Measurements from ENCODE around the gene TBC1D1. TPM values are rescaled to one million over a fixed set of nuclear protein-coding genes. Genes with fewer than 3 reads are reported as not detected.

Gene TBC1D1
- total and polyA plus RNA-seq, 2 of the 8 experiments (the other 6 are each of a cell fraction or from before 2014, with no cell fraction given), result 96.9 to 162 TPM

- no peak overlapping the region for H2AK5ac ChIP-seq (ENCODE audit: low read depth, low read length)
- no peaks in the 10 kb centered on the region for H3K23me2 ChIP-seq (ENCODE audit: low read depth, low read length)
- no peak overlapping the region for H4K5ac ChIP-seq (ENCODE audit: insufficient read length, low read depth, low read length)
- H3K4ac ChIP-seq (replicated peaks; ENCODE audit: insufficient read length, low read depth, low read length), result no peak overlapping the region
- no peak overlapping the region for H2BK15ac ChIP-seq (ENCODE audit: low read length)
- no peak overlapping the region for H2BK12ac ChIP-seq (ENCODE audit: low read depth, low read length)
- H3K36me3 ChIP-seq (ENCODE audit: control insufficient read depth in 2 of 4, insufficient read depth in 4 of 4, low read length in 3 of 4), result peaks cover 0 to 6% (median 4%) of the 10 kb centered on the region in 4 experiments; a peak in 3 of 8 replicates
- H3K9ac ChIP-seq (replicated peaks in 1 of 4; ENCODE audit: extremely low read depth in 1 of 4, low read depth in 3 of 4, low read length in 3 of 4), result no peak overlapping the region
- no peak overlapping the region for H4K91ac ChIP-seq (replicated peaks; ENCODE audit: insufficient read length, low read length)
- H3K18ac ChIP-seq (ENCODE audit: extremely low read depth, low read length), result no peak overlapping the region
- ChIA-PET CTCF (ENCODE audit: partially characterized antibody) (interaction anchor here (2.0 kb wide), 1 partner anchor 41 kb away, joined by 4 read pairs; no protein-coding TSS in a partner anchor), POLR2A (ENCODE audit: partially characterized antibody) (no interaction called here)
- no peak overlapping the region for H3K56ac ChIP-seq (replicated peaks; ENCODE audit: insufficient read length, low read depth, low read length)
- no peak overlapping the region for H2AFZ ChIP-seq (ENCODE audit: low read length)
- H3K79me2 ChIP-seq (ENCODE audit: control insufficient read depth in 1 of 2, insufficient read depth in 2 of 2, low read length in 2 of 2), result no peaks in the 10 kb centered on the region
- H3K4me2 ChIP-seq (ENCODE audit: insufficient read depth in 1 of 2, low read depth in 2 of 2, low read length in 2 of 2), result no peak overlapping the region
- no peak overlapping the region for H2BK5ac ChIP-seq (ENCODE audit: low read depth, low read length)
- peaks cover 0 to 4% of the 10 kb centered on the region in 2 experiments for H4K20me1 ChIP-seq (replicated peaks in 1 of 2; ENCODE audit: control insufficient read depth in 1 of 2, insufficient read depth in 2 of 2, low read length in 2 of 2)
- H3K9me3 ChIP-seq (ENCODE audit: insufficient read depth in 2 of 2, low read depth in 1 of 2, low read length in 1 of 2), result no peaks in the 10 kb centered on the region
- H2BK120ac ChIP-seq (replicated peaks; ENCODE audit: low read depth, low read length), result no peak overlapping the region
- no peak overlapping the region for H3K23ac ChIP-seq (ENCODE audit: insufficient read length)
- H4K8ac ChIP-seq (ENCODE audit: extremely low read depth, insufficient read depth, low read length), result no peak overlapping the region
- no peak overlapping the region for H3K14ac ChIP-seq (ENCODE audit: insufficient read length)
- 75% methylated on average over 6 of the region's 6 CpGs; no CpG with 5 or more reads in 1 of the 2 experiments for WGBS, 2 experiments (ENCODE audit: extremely low coverage in 1 of 2, insufficient coverage in 1 of 2, insufficient read length in 1 of 2, insufficient replicate concordance in 2 of 2, low coverage in 1 of 2, low lambda C conversion rate in 2 of 2, missing lambda C conversion rate in 1 of 2)
- H3K27ac ChIP-seq (ENCODE audit: low read depth, low read length), result no peak overlapping the region
- DNase-seq (ENCODE audit: low read depth in 1 of 2, low spot score in 2 of 2) (no peak), FAIRE-seq (no peak)
- no peak overlapping the region for H2BK20ac ChIP-seq (ENCODE audit: low read length)
- no peaks in the 10 kb centered on the region for H3K79me1 ChIP-seq (ENCODE audit: low read depth, low read length)
- no peaks in the 10 kb centered on the region for H3K27me3 ChIP-seq (replicated peaks in 1 of 4; ENCODE audit: control insufficient read depth in 3 of 4, extremely low read depth in 1 of 4, insufficient read depth in 3 of 4, low read length in 3 of 4)
- no peak overlapping the region for H3K4me3 ChIP-seq (ENCODE audit: extremely low read depth in 1 of 4, insufficient read depth in 2 of 4, low read depth in 3 of 4, low read length in 4 of 4)
- peaks cover 6 to 28% (median 15%) of the 10 kb centered on the region in 4 experiments; a peak in 5 of 7 replicates for H3K4me1 ChIP-seq (replicated peaks in 1 of 4; ENCODE audit: control insufficient read depth in 3 of 4, insufficient read depth in 4 of 4, low read length in 3 of 4)
- TF ChIP-seq KDM4A (IDR thresholded peaks at IDR 0.05; ENCODE audit: low read depth, low read length, severe bottlenecking), result no peak
- no peak for TF ChIP-seq SIRT6 (IDR thresholded peaks at IDR 0.05; ENCODE audit: low read length)
- no peak for TF ChIP-seq MAFK (IDR thresholded peaks at IDR 0.05; ENCODE audit: low read depth, low read length)
- TF ChIP-seq KDM5A (IDR thresholded peaks at IDR 0.05; ENCODE audit: low read length), result no peak
- TF ChIP-seq GTF2F1 (IDR thresholded peaks at IDR 0.05; ENCODE audit: borderline replicate concordance, low read depth, low read length), result no peak
- no peak for TF ChIP-seq PHF8 (conservative IDR thresholded peaks at IDR 0.05; ENCODE audit: low read depth, low read length)
- TF ChIP-seq JUND (IDR thresholded peaks at IDR 0.05; ENCODE audit: low read length), result no peak
- TF ChIP-seq POLR2AphosphoS5 (IDR thresholded peaks at IDR 0.05; ENCODE audit: low read depth, low read length), result no peak
- TF ChIP-seq CBX5 (IDR thresholded peaks at IDR 0.05; ENCODE audit: low read depth, low read length), result no peak
- TF ChIP-seq CTBP2 (IDR thresholded peaks at IDR 0.05; ENCODE audit: borderline replicate concordance, insufficient read depth, insufficient read length, low read length), result no peak
- TF ChIP-seq ATF2 (IDR thresholded peaks at IDR 0.05; ENCODE audit: low read length), result no peak
- TF ChIP-seq RXRA (IDR thresholded peaks at IDR 0.05; ENCODE audit: insufficient read depth, low read depth, low read length), result no peak
- no peak for TF ChIP-seq SRF (IDR thresholded peaks at IDR 0.05; ENCODE audit: low read depth, low read length)
Observed at GRCh38 chr4:38109896-38110295, 219.0 kb downstream of the TBC1D1 start.
